HG02870 (cell line): ENCODE results near the gene SLC25A41.
A peak's percentile ranks its signal among the peaks of the same experiment; 100 is the strongest.
"Not testable (repeated sequence)": the region's sequence is repeated elsewhere in the genome, so short reads cannot be mapped to it uniquely, and the experiment has no call there.

Experiments used
- ATAC-seq: cut with Tn5 transposase; IDR thresholded peaks from one replicate; pipeline ENCODE4 v1.9.1; 2021; ENCODE audit warnings: mild to moderate bottlenecking, moderate library complexity; ENCODE audit not compliant: unreplicated experiment

Gene SLC25A41

DNA sequence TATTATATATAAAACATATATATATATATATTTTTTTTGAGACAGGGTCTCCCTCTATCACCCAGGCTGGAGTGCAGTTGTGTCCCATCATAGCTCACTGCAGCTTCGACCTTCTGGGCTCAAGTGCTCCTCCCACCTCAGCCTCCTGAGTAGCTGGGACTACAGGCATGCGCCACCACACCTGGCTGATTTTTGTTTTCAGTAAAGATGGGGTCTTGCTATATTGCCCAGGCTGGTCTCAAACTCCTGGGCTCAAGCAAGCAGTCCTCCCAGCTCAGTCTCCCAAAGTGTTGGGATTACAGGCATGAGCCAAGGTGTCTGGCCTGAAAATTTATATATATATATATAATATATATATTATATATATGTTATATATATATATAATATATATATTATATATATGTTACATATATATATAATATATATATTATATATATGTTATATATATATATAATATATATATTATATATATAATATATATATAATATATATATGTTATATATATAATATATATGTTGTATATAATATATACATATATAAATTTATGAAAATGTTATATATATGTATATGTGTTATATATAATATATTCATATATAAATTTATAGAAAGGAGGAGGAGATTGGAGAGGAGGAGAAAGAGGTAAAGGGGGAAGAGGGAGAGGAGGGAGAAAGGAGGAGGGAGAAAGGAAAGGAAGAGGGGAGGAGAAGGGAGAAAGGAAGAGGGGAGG, 4.7 kb downstream of the SLC25A41 start:
- ATAC-seq = not testable (repeated sequence)

GRCh38 chr19:6427131-6427530, 6.4 kb downstream of the SLC25A41 start:
- ATAC-seq = no peak

- ATAC-seq = no peak
These were observed 7.6 kb downstream of the SLC25A41 start for GRCh38 chr19:6425732-6426620.

DNA sequence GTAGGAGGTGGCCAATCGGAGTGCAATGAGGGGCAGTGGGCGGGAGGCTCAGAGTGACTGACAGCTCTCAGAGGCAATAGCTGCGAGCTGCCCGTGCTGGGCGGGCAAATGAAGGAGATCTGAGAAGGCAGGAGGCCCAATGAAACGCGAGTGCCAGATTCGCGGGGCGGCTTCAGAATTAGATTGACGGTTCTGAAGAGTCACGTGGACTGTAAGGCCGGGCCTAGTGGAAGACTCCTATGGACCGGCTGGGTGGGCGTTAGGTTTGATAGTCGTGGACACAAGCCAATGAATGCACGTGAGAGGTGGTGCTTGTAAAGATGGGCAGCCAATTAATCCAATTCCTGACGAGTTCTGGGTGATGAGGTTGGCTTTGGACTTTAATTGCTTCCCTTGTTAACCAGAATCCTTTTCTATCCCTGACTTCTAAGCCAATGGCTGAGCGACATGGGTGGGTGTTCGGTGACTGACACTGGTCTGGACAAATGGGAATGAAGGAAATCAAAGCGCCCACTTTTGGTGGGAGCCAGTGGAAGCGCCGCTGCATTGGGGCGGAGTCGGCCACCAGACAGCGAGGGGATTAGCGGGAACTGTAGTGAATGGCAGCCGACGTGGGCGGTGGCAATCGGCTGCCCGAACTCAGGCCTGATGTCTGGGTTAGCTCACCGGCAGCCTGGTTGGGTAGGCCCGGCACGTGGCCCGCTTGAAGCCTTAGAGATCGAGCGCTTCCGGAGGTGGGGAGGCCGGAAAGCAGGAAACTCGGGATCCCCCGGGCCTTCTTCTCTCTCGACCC, 8.4 kb downstream of the SLC25A41 start:
- peak; percentile 85 for ATAC-seq

- no peak for ATAC-seq
These were observed 9.2 kb downstream of the SLC25A41 start, which contains the start of gene KHSRP for GRCh38 chr19:6424195-6424938. KHSRP (minus strand) TSS chr19:6424811; CDS start chr19:6424701, 110 bp downstream.

DNA sequence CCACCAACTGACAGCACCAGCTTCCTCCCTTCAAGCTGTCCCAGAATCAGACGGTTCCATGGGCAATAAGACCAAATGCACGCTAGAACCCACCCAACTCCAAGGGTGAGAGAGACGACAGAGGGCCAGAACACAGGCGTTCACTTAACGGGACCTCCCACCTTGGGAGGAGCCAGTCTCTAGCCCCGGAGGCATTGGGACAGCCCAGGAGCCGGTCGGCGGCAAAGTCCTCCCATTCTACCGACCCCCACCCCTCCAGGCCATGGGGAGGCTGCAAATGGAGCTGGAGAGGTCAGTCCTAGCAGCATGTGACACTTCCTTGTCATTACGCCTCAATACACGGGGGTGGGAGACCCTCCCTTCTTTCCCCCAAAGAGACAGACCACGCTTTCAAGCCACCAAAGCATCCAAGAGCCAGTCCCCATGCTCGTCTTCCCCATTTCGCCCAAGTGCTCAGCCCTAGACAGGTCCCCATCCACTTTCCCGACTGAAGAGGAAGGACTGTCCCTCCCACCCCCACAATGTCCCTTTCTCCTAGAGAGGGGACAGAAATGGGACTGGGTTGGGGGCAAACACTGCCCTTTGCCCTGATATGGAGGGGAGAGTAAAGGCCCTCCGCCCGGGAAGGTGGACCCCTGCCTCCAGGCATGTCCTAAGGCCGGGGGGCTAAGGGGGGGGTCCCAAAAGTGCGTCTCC, 9.9 kb downstream of the SLC25A41 start:
- ATAC-seq = no peak

DNA sequence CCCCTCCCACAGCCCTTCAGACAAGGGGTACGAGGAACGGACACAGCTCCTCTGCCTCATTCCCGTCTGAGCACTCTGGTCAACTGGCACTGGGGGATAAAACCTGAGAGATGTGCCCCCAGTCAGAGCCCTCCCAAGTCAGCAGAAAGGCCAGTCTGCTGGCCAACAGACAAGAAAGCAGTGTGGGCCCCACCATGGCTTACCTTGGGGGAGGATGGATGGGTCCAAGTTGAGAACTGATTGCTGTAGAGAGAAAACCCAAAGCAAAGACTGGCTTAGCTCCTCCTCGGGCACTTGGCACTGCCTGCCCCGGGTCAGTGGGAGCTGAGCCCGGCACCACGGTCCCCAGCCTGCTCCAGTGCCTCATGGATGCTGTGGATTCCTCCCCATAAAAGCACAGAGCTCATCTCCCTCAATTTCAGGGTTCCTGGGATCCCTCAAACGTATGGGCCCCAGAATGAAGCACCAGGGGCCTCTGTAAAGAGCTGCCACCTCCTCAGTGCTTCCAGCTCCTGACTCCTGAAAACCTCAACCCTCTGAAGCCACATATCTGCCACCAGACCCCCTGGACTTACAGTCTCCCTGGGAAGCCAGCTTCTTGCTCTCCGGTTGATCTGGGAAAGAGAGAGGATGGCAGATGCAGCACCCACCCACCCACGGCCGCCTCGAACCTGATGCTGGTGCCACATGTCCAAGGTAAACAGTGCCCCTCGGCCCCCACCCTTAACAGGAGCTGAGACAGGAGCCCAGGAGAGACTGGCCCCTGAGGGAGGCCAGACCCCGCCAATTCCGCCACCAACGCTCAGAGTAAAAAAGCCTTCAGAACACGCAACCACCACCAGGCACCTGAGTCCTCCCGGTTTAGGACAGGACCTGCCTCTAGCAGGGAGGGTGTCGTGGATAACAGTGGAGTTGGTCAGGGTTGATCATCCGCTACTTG, 12.2 kb downstream of the SLC25A41 start:
- no peak for ATAC-seq

DNA sequence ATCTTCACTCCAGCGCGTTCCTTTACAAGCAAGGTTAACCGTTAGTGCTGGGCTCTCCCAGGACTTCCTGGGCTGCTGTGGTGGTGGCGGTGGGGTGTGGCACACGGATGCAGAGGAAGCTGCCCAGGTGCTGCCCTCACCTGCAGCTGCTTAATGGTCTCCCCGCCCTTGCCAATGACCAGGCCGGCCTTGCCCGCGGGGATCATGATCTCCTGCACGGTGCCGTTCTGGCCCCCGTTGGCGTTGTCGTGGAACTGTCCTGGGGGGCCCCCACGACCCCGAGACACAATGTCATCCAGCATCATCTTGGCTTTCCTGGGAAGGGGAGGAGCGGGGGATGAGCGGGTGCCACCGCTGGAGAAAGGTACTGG, 15.0 kb downstream of the SLC25A41 start:
- ATAC-seq = no peak

GRCh38 chr19:6417713-6418561, 15.6 kb downstream of the SLC25A41 start:
- no peak for ATAC-seq

GRCh38 chr19:6416658-6417405, 16.7 kb downstream of the SLC25A41 start:
- ATAC-seq = no peak

DNA sequence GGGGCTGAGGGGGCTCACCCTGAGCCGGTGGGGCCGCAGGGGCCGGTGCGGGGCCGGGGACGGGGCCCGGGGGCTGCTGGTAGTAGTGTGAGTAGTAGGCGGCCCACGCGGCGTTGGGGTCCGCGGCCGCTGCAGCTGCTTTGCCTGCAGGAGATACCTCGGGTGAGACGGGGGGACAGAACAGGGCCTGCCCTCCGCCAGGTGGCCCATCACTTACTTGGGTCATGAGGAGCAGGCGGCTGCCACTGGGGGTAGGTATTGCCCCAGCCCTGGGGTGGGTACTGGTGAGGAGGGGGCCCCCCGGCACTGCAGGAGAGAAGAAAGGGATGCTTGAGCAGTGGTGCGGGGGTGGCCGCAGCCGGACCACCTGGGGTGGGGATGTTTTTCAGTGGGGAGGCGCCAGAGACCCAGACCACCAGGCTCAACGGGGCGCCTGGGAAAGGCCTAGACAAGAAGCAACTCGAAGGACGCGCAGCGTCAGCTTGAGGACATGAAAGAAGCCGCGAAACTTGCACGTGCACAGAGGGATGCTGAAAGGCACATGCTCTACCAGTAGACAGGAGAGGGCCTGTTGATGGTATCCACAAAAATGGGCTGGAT, 17.9 kb downstream of the SLC25A41 start:
- no peak for ATAC-seq

DNA sequence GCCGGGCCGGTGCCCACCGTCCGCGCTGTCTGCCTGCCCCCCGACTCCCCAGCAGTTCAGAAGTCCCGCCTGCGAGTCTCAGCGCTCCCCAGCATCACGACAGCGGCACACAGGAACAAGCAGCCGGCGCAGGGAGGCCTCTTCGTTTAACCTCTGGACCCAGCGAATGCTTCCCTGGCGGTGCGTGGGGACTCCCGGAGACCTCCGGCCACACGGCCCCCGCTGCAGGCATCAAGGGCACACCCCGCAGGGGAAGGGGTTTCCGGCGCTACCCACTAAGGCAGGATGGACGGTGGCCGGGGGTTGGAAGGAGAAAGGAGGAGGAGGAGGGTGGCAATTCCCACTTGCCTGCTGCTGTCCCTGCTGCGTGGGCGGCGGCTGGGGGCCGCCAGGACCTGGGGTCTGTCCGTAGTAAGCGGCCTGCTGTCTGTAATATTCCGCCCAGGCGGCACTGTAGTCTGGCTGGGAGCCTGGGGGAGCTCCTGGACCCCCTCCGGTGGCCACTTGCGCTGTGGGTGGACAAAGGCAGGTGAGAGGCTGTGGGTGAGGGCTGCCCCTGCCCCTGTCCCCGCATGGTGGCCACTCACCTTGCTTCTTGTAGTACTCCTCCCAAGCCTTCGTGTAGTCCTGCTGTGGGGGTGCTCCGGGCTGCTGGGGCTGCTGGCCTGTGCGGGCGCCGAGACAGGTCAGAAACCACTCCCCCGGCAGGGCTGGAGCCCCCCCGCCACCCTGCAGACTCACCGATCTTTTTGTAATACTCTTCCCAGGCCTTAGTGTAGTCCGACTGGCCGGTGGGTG, 18.6 kb downstream of the SLC25A41 start:
- no peak for ATAC-seq

GRCh38 chr19:6413721-6414643, 19.6 kb downstream of the SLC25A41 start:
- no peak for ATAC-seq

GRCh38 chr19:6413291-6413690, 20.3 kb downstream of the SLC25A41 start:
- no peak for ATAC-seq
